HepG2 (cell line): Measurements from ENCODE around the gene TWF1. TPM values are rescaled to one million over a fixed set of nuclear protein-coding genes. Genes with fewer than 3 reads are reported as not detected.

ENCODE experiments used
- ERF ChIP-seq: IDR thresholded peaks from 2 replicates; pipeline ENCODE4 v1.6.1; 2018; ENCODE audit warnings: missing biosample characterization, missing genetic modification reagents
- FOSL2 ChIP-seq: sonication (generic); formaldehyde crosslinking; IDR thresholded peaks from 2 replicates; pipeline ENCODE4 v1.4.0; 2020; ENCODE audit warnings: missing genetic modification reagents
- FOXK2 ChIP-seq: fragments of 450-650 bp; IDR thresholded peaks from 2 replicates; pipeline ENCODE4 v1.6.1; 2016
- HNF1B ChIP-seq: sonication (generic); formaldehyde crosslinking; IDR thresholded peaks from 2 replicates; pipeline ENCODE4 v1.5.1; 2020; ENCODE audit warnings: mild to moderate bottlenecking, moderate library complexity, missing genetic modification reagents
- HOXA3 ChIP-seq: sonication (generic); formaldehyde crosslinking; IDR thresholded peaks from 2 replicates; pipeline ENCODE4 v1.5.0; 2020; ENCODE audit warnings: missing genetic modification reagents
- KDM5B ChIP-seq: sonication (generic); formaldehyde crosslinking; IDR thresholded peaks from 2 replicates; pipeline ENCODE4 v1.4.0; 2020; ENCODE audit warnings: missing genetic modification reagents, mild to moderate bottlenecking, borderline replicate concordance
- LCORL ChIP-seq, 2 experiments: fragments of 450-650 bp in 1 of 2; sonication (generic) in 1 of 2; formaldehyde crosslinking in 1 of 2; IDR thresholded peaks; 2 replicates each; pipeline versions ENCODE4 v1.5.0 to v1.6.1; 2017 to 2020; ENCODE audit warnings: antibody characterized with exemption in 1 of 2, missing genetic modification reagents in 1 of 2
- MAF1 ChIP-seq: sonication (generic); formaldehyde crosslinking; IDR thresholded peaks from 2 replicates; pipeline ENCODE4 v1.5.0; 2020; ENCODE audit warnings: missing genetic modification reagents, borderline replicate concordance
- MBNL3 ChIP-seq: fragments of 250-450 bp; sonication (Bioruptor Pico); conservative IDR thresholded peaks from 2 replicates; pipeline ENCODE4 v1.8.0; 2022; ENCODE audit warnings: mild to moderate bottlenecking, inconsistent platforms
- NCOR1 ChIP-seq: fragments of 200-600 bp; sonication (generic); IDR thresholded peaks from 2 replicates; pipeline ENCODE4 v1.7.0; 2017; ENCODE audit warnings: antibody characterized with exemption, low read length, borderline replicate concordance
- NR2C2 ChIP-seq: sonication (generic); formaldehyde crosslinking; IDR thresholded peaks from 2 replicates; pipeline ENCODE4 v1.4.0; 2020; ENCODE audit warnings: missing genetic modification reagents, mild to moderate bottlenecking, moderate library complexity, borderline replicate concordance
- ONECUT2 ChIP-seq: sonication (generic); formaldehyde crosslinking; IDR thresholded peaks from 2 replicates; pipeline ENCODE4 v1.4.0; 2020; ENCODE audit warnings: missing genetic modification reagents
- PHF20 ChIP-seq: sonication (generic); formaldehyde crosslinking; IDR thresholded peaks from 2 replicates; pipeline ENCODE4 v1.5.0; 2020; ENCODE audit warnings: mild to moderate bottlenecking, missing genetic modification reagents
- RFX5 ChIP-seq: IDR thresholded peaks from 2 replicates; pipeline ENCODE4 v1.6.1; 2011; ENCODE audit warnings: low read depth, low read length, improper control_type of control experiment
- SP2 ChIP-seq: sonication (generic); formaldehyde crosslinking; IDR thresholded peaks from 2 replicates; pipeline ENCODE4 v1.5.1; 2020; ENCODE audit warnings: mild to moderate bottlenecking, missing genetic modification reagents
- ZBTB10 ChIP-seq: sonication (generic); formaldehyde crosslinking; IDR thresholded peaks from 2 replicates; pipeline ENCODE4 v1.4.0; 2020; ENCODE audit warnings: missing genetic modification reagents, borderline replicate concordance
- ZBTB38 ChIP-seq: sonication (generic); formaldehyde crosslinking; IDR thresholded peaks from 2 replicates; pipeline ENCODE4 v1.5.1; 2020; ENCODE audit warnings: mild to moderate bottlenecking, missing genetic modification reagents
- ZBTB44 ChIP-seq: sonication (generic); formaldehyde crosslinking; IDR thresholded peaks from 2 replicates; pipeline ENCODE4 v1.4.0; 2020; ENCODE audit warnings: missing genetic modification reagents
- ZFP36 ChIP-seq: fragments of 150-350 bp; IDR thresholded peaks from 2 replicates; pipeline ENCODE4 v1.6.1; 2018; ENCODE audit warnings: borderline replicate concordance, low read length, low read depth; ENCODE audit not compliant: partially characterized antibody
- ZMYM2 ChIP-seq: sonication (generic); formaldehyde crosslinking; IDR thresholded peaks from 2 replicates; pipeline ENCODE4 v1.8.0; 2022; ENCODE audit warnings: mild to moderate bottlenecking, missing genetic modification reagents
- ZNF563 ChIP-seq: sonication (generic); formaldehyde crosslinking; IDR thresholded peaks from 2 replicates; pipeline ENCODE4 v1.8.0; 2022; ENCODE audit warnings: mild to moderate bottlenecking, moderate library complexity, missing genetic modification reagents
- ZNF639 ChIP-seq: conservative IDR thresholded peaks from 2 replicates; pipeline ENCODE4 v1.6.1; 2018; ENCODE audit warnings: missing genetic modification reagents
- polyA plus RNA-seq, 8 experiments: library from polyadenylated mRNA; depleted of rRNA in 3 of 8; stranded (reverse) in 7 of 8; unstranded in 1 of 8; fragments of >200 nt; fragmentation: Illumina TruSeq in 4 of 8; extraction: Trizol in 4 of 8; gene quantifications; 2 replicates each; pipeline versions ENCODE4 v1.2.1 to v1.2.3, GENCODE V29; 2011 to 2016; ENCODE audit warnings: low read depth in 4 of 8, missing spikeins in 1 of 8, mixed read lengths in 1 of 8; ENCODE audit not compliant: insufficient read depth in 1 of 8
- total RNA-seq, 5 experiments: library from RNA; depleted of rRNA; stranded (reverse); fragments of >200 nt; fragmentation: Illumina TruSeq; extraction: Trizol; gene quantifications; 2 replicates each; pipeline ENCODE4 v1.2.3, GENCODE V29; 2016; ENCODE audit warnings: low read depth in 1 of 5

The TWF1 gene
- total and polyA plus RNA-seq, 2 of the 13 experiments (the other 11 are each of a cell fraction or from before 2014, with no cell fraction given): 32.3 to 85.5 TPM

- 0 out of 2 replicates have a peak, but pooled peaks have one; percentile 40 for TF ChIP-seq HNF1B (CRISPR knock-in tag)
- TF ChIP-seq PHF20 (CRISPR knock-in tag): peak; percentile 86
- TF ChIP-seq ZBTB10 (CRISPR knock-in tag): no peak; the same call in 1 of the 2 replicates
- TF ChIP-seq ZNF563: peak; percentile 78
- TF ChIP-seq ZMYM2 (CRISPR knock-in tag): no peak
- TF ChIP-seq ERF: peak; percentile 70
- no peak for TF ChIP-seq MBNL3 (CRISPR knock-in tag)
- no peak for TF ChIP-seq ZBTB44
- TF ChIP-seq FOSL2 (CRISPR knock-in tag): peak; percentile 6; the same call in 1 of the 2 replicates
- 0 out of 2 replicates have a peak, but pooled peaks have one; percentile 33 for TF ChIP-seq ZNF639 (CRISPR knock-in tag)
- no peak for TF ChIP-seq NCOR1
- TF ChIP-seq FOXK2: no peak
- no peak for TF ChIP-seq ZFP36
- 0 out of 2 replicates have a peak, but pooled peaks have one; percentile 35 for TF ChIP-seq MAF1 (CRISPR knock-in tag)
- peak; percentile 69; the same call in 1 of the 2 replicates for TF ChIP-seq ZBTB38 (CRISPR knock-in tag)
- TF ChIP-seq LCORL (IDR thresholded peaks at IDR 0.05): no peak
- peak; percentile 44; the same call in 1 of the 2 replicates for TF ChIP-seq LCORL (CRISPR knock-in tag; IDR thresholded peaks at IDR 0.05)
- TF ChIP-seq HOXA3 (CRISPR knock-in tag): peak; percentile 81
- TF ChIP-seq SP2: no peak
- peak; percentile 81; the same call in 1 of the 2 replicates for TF ChIP-seq NR2C2 (CRISPR knock-in tag)
- peak; percentile 59; the same call in 1 of the 2 replicates for TF ChIP-seq KDM5B
- 0 out of 2 replicates have a peak, but pooled peaks have one; percentile 16 for TF ChIP-seq RFX5
- no peak for TF ChIP-seq ONECUT2 (CRISPR knock-in tag)
Observed at GRCh38 chr12:43805860-43806736, at the start of gene TWF1 (continued).
